Colonic mucosa (tissue), 4 donors: ENCODE data around the gene PCED1A. TPM values are rescaled to one million over a fixed set of nuclear protein-coding genes. Genes with fewer than 3 reads are reported as not detected.
"Not testable (repeated sequence)": the region's sequence is repeated elsewhere in the genome, so short reads cannot be mapped to it uniquely, and the experiment has no call there.

ENCODE experiments used
- DNase-seq: peaks from one replicate; pipeline ENCODE4 v3.0.0-alpha.2; 2020
- H3K27ac ChIP-seq: fragments of 200-600 bp; one replicate; pipeline ENCODE4 v1.8.0; 2021
- H3K27me3 ChIP-seq: fragments of 200-600 bp; one replicate; pipeline ENCODE4 v1.8.0; 2021
- H3K36me3 ChIP-seq: fragments of 200-600 bp; one replicate; pipeline ENCODE4 v1.8.0; 2021
- H3K4me1 ChIP-seq: fragments of 200-600 bp; one replicate; pipeline ENCODE4 v1.8.0; 2021; ENCODE audit warnings: mild to moderate bottlenecking
- H3K4me3 ChIP-seq: fragments of 200-600 bp; one replicate; pipeline ENCODE4 v1.8.0; 2021
- H3K9ac ChIP-seq, 2 donors: one replicate each; pipeline ENCODE4 v1.7.0; 2013; ENCODE audit warnings: control low read depth in 2 of 2, low read depth in 2 of 2, low read length in 2 of 2
- H3K9me3 ChIP-seq: fragments of 200-600 bp; one replicate; pipeline ENCODE4 v1.8.0; 2021
- CTCF ChIP-seq: fragments of 200-600 bp; IDR thresholded peaks from one replicate; pipeline ENCODE4 v1.8.0; 2022; ENCODE audit warnings: antibody characterized with exemption, mild to moderate bottlenecking
- intact Hi-C: fragments of 100-400 bp; cut with DNase I; formaldehyde crosslinking; loops from one replicate; pipeline ENCODE4 v1.14.1; 2022
- total RNA-seq, 2 donors: library from RNA; stranded (reverse); fragmentation: NEBNext Ultra II Directional in 1 of 2; extraction: Animal tissue kit (Norgen Biotek cat#: 25700) in 1 of 2; gene quantifications; one replicate each; pipeline ENCODE4 v1.2.1, GENCODE V29; 2021
- donor health status: healthy.
- donor health status: DM: no; HTN: no; CAD: no.
- donor health status: DM: no; HTN: no; CAD: no.

The PCED1A gene
- total RNA-seq, 2 donors from 2014 or later, result 21.7 to 24.8 TPM

- no peak overlapping the region for H3K9ac ChIP-seq
- no peak overlapping the region for H3K4me3 ChIP-seq
Measured at GRCh38 chr20:2835331-2835796, 5.1 kb downstream of the PCED1A start.

GRCh38 chr20:2834401-2835110 lies 5.9 kb downstream of the PCED1A start:
- no peak for TF ChIP-seq CTCF
- no peak overlapping the region for H3K27ac ChIP-seq
- no peak overlapping the region for H3K9ac ChIP-seq
- H3K4me3 ChIP-seq, result no peak overlapping the region
- H3K36me3 ChIP-seq, result no peaks in the 10 kb centered on the region
- intact Hi-C loops, result no loop called here
- no peaks in the 10 kb centered on the region for H3K9me3 ChIP-seq
- DNase-seq, result no peak
- H3K4me1 ChIP-seq, result no peaks in the 10 kb centered on the region
- H3K27me3 ChIP-seq, result no peaks in the 10 kb centered on the region

More at GRCh38 chr20:2835331-2835796, 5.1 kb downstream of the PCED1A start:
- intact Hi-C loops, result no loop called here
- no peak for TF ChIP-seq CTCF
- DNase-seq, result no peak
- Histone ChIP-seq H3K9me3 (no peaks in the 10 kb centered on the region), H3K27me3 (no peaks in the 10 kb centered on the region), H3K4me1 (no peaks in the 10 kb centered on the region), H3K36me3 (no peaks in the 10 kb centered on the region), H3K27ac (no peak overlapping the region)

GRCh38 chr20:2833761-2834160 lies 6.7 kb downstream of the PCED1A start:
- intact Hi-C loops, result no loop called here
- Histone ChIP-seq H3K4me3 (no peak overlapping the region), H3K27me3 (no peaks in the 10 kb centered on the region), H3K27ac (no peak overlapping the region), H3K4me1 (no peaks in the 10 kb centered on the region), H3K36me3 (no peaks in the 10 kb centered on the region), H3K9me3 (no peaks in the 10 kb centered on the region), H3K9ac (no peak overlapping the region)
- no peak for TF ChIP-seq CTCF
- no peak for DNase-seq

- H3K4me3 ChIP-seq, H3K36me3 ChIP-seq, intact Hi-C loops, H3K9ac ChIP-seq, H3K4me1 ChIP-seq, H3K27ac ChIP-seq, DNase-seq, H3K9me3 ChIP-seq, H3K27me3 ChIP-seq: not testable (repeated sequence)
Measured at GRCh38 chr20:2831206-2831605, 9.2 kb downstream of the PCED1A start.

- no peak overlapping the region for H3K27ac ChIP-seq
- H3K36me3 ChIP-seq, result no peaks in the 10 kb centered on the region
- H3K27me3 ChIP-seq, result peaks cover 6% of the 10 kb centered on the region
- no peaks in the 10 kb centered on the region for H3K9me3 ChIP-seq
- DNase-seq, result no peak
- H3K4me3 ChIP-seq, result no peak overlapping the region
- no peaks in the 10 kb centered on the region for H3K4me1 ChIP-seq
- H3K9ac ChIP-seq, result no peak overlapping the region
- no peak for TF ChIP-seq CTCF
- intact Hi-C loops, result no loop called here
Measured at GRCh38 chr20:2829376-2829775, 11.1 kb downstream of the PCED1A start.

GRCh38 chr20:2826655-2827054 lies 13.8 kb downstream of the PCED1A start:
- no peak for DNase-seq
- H3K36me3 ChIP-seq, result no peaks in the 10 kb centered on the region
- H3K4me3 ChIP-seq, result no peak overlapping the region
- TF ChIP-seq CTCF, result no peak
- intact Hi-C loops, result no loop called here
- peaks cover 12% of the 10 kb centered on the region for H3K27me3 ChIP-seq
- no peak overlapping the region for H3K9ac ChIP-seq
- no peaks in the 10 kb centered on the region for H3K9me3 ChIP-seq
- H3K27ac ChIP-seq, result no peak overlapping the region
- H3K4me1 ChIP-seq, result no peaks in the 10 kb centered on the region
